GM04503 (cell line): Measurements from ENCODE around the gene BRCA2.
A peak's percentile ranks its signal among the peaks of the same experiment; 100 is the strongest.

Experiments
- DNase-seq: peaks from one replicate; pipeline ENCODE4 v3.0.0-alpha.2; 2012; ENCODE audit warnings: low read depth

BRCA2 gene, protein sequence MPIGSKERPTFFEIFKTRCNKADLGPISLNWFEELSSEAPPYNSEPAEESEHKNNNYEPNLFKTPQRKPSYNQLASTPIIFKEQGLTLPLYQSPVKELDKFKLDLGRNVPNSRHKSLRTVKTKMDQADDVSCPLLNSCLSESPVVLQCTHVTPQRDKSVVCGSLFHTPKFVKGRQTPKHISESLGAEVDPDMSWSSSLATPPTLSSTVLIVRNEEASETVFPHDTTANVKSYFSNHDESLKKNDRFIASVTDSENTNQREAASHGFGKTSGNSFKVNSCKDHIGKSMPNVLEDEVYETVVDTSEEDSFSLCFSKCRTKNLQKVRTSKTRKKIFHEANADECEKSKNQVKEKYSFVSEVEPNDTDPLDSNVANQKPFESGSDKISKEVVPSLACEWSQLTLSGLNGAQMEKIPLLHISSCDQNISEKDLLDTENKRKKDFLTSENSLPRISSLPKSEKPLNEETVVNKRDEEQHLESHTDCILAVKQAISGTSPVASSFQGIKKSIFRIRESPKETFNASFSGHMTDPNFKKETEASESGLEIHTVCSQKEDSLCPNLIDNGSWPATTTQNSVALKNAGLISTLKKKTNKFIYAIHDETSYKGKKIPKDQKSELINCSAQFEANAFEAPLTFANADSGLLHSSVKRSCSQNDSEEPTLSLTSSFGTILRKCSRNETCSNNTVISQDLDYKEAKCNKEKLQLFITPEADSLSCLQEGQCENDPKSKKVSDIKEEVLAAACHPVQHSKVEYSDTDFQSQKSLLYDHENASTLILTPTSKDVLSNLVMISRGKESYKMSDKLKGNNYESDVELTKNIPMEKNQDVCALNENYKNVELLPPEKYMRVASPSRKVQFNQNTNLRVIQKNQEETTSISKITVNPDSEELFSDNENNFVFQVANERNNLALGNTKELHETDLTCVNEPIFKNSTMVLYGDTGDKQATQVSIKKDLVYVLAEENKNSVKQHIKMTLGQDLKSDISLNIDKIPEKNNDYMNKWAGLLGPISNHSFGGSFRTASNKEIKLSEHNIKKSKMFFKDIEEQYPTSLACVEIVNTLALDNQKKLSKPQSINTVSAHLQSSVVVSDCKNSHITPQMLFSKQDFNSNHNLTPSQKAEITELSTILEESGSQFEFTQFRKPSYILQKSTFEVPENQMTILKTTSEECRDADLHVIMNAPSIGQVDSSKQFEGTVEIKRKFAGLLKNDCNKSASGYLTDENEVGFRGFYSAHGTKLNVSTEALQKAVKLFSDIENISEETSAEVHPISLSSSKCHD (N-terminal part only)

DNA sequence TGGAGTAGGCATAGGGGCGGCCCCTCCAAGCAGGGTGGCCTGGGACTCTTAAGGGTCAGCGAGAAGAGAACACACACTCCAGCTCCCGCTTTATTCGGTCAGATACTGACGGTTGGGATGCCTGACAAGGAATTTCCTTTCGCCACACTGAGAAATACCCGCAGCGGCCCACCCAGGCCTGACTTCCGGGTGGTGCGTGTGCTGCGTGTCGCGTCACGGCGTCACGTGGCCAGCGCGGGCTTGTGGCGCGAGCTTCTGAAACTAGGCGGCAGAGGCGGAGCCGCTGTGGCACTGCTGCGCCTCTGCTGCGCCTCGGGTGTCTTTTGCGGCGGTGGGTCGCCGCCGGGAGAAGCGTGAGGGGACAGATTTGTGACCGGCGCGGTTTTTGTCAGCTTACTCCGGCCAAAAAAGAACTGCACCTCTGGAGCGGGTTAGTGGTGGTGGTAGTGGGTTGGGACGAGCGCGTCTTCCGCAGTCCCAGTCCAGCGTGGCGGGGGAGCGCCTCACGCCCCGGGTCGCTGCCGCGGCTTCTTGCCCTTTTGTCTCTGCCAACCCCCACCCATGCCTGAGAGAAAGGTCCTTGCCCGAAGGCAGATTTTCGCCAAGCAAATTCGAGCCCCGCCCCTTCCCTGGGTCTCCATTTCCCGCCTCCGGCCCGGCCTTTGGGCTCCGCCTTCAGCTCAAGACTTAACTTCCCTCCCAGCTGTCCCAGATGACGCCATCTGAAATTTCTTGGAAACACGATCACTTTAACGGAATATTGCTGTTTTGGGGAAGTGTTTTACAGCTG is at the start of gene BRCA2, which contains the start of gene ZAR1L:
Gene BRCA2, plus strand, starts transcription at position 271 of the 790 bp plus-strand sequence. CDS start 953 bp downstream, outside the sequence.
Gene ZAR1L, minus strand, starts transcription at position 126 of the 790 bp plus-strand sequence. CDS start 3,438 bp downstream, outside the sequence.
- no peak for DNase-seq

DNA sequence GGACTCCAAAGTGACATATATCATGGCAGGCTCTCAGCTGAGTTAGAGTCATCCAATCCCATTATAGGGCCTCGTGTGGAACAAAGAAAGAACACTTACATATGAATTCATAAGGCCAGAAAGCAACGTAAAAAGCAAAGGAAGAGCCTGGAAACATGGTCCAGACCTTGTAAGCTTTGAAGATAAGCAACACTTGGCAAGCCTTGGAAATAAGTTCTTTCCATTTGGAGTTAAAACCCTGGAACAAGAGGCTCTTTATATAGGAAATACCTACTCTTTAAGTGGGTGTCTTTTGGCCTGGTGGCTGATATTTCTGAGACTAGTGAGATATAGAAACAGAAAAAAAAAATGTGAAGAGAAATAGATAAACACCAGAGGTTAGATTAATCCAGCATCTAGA is 49.6 kb upstream of the BRCA2 start:
- DNase-seq, result no peak

DNA sequence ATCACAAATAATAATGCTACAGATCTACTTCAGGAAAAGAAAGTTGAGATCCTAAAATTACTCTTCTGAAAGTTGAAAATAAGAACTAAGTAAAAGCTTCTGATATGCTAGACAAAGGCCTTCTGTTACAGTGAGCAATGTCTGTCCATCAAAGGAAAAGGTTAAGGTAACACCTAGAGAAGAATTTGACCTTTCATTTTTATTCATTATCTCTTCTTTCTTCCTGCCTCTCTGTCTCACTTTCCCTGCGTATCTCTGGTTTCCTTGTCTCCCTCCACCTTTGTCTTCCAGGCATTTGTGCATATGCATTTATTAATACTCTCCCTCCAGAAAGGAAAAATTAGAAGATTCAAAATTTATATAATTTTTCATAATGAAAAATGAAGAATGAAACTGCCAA is 49.2 kb upstream of the BRCA2 start:
- no peak for DNase-seq

DNA sequence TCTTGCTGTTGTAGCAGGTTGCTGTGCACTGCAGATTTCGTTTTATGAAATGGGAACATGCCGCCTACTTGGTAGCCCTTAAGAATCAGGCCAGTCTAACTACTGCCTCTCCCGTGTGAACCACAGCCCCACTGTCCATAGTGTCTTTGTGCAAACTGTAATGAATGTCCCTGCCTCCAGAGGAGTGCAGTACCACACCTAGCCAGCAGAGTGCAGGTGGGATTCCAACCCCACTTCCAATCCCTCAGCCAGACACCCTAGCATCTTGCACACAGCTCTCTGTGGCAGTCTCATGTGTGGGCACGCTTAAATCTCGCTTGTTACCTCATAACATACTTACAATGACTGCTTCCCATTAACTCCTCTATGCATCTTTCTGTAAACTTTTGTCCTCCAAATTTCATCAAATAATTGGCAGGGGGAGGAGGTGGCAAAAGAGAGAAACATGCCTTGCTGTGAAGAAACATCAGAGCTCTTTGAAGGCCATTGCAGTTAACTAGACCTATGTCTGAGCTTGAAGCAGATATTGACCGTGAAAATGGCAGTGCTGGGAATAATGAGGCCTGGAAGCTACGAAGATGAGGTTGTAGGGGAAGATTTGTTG is 47.4 kb upstream of the BRCA2 start:
- no peak for DNase-seq

DNA sequence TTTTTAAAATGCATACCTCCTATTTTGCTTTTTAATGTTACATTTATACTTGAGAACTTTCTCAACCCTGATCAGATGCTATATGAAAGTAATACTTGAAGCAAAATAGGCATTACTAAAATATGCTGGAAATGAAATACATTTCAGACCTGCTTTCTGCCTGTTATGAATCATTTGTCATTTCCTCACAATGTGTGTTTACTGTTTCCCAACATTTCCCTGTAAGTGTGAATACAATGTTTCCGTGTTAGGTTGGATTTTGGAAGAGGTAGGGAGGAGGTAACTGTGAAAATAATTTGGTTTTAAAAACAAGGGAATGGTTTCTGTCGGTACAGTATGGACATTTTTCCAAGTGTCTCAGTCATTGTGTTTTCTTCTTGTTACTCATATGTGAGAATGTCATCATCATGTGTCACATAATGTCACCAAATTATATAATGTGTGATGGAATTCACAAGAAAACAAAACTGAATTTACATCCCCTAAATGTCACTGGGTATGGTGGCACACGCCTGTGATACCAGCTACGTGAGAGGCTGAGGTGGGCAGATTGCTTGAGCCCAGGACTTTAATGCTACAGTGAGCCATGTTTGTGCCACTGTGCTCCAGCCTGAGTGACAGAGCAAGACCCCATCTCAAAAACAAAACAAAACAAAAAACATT is 43.2 kb upstream of the BRCA2 start:
- DNase-seq, result no peak

DNA sequence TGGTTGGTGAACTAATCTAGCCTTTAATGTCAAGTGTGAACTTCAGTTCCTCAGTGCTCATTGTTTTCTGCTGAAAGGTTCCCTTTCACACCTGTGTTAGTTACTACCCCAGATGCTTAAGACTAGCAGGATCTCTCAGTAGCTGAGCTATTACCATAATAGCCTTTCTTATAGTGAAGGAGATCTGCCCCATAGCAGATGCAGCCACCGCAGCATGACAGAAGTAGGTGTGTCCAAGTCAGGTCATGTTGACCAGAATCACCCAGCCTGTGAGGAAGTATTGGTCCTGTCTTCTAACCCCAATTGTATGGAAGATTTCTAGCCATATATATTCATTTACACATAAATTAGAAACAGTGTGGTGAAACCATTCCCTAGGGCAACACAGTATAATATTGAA is 37.5 kb upstream of the BRCA2 start:
- no peak for DNase-seq

DNA sequence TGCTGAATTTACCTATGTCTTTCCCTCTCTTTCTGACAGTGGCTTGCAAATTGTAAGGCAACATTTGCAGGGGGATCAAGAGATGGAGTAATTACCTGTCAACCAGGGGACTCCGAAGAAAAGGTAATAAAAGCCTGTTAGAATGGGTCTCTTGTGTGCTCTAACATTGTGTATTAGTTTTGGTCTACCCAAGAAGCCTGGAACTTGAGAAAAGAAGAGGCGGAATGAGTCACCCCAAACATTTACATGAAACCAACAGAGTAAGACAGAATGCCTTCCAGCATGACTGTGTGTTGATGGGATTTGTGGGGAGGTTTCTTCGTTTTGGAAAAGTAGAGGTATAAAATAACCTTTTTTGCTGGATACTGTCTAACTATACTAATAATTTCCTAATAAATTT is 36.9 kb upstream of the BRCA2 start:
- DNase-seq, result no peak

DNA sequence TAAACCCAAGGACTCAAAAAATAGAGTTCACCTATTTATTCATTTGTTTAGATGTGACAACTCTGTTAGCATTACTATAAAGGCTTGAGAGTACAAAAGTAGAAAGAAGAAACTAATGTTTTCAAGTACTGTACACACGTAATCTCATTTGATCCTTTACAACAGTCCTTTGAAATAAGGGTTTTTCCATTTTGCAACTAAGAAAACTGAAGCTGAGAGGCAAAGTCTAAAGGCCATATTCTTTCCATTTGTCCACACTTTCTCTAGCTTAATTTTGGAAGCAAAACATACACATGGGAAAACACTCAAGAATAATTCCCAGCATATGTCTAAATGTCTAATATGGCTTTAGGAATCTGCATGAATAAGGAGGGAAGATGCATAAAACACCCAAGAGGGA is 34.2 kb upstream of the BRCA2 start:
- DNase-seq, result no peak

DNA sequence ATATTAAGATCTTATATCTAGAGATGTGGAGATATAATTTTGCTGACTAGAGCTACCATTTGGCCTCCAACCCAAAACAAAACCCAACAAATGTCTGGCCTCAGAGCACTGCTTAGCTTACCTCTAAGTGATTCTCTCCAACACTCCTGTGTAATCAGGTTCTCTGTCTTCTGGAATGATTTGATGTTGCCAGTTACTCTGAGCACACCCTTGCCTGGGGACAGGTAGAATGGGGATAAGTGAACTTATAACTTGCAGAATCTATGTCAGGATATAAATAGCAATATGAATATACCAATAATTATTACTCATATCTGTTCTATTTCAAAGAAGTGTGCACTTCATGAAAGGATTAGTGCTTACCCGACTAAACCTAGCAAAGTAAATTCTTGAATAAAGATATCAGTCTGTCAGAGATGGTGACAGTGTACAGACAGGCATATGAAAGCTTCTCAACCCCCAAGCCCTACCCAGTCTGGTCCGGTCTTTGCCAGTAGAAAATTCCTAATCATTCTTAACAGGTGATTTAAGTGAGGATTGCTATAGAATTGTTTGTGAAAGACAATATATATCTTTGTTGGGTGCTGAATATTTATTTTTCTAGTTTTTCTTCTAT is 33.1 kb upstream of the BRCA2 start:
- DNase-seq, result no peak

DNA sequence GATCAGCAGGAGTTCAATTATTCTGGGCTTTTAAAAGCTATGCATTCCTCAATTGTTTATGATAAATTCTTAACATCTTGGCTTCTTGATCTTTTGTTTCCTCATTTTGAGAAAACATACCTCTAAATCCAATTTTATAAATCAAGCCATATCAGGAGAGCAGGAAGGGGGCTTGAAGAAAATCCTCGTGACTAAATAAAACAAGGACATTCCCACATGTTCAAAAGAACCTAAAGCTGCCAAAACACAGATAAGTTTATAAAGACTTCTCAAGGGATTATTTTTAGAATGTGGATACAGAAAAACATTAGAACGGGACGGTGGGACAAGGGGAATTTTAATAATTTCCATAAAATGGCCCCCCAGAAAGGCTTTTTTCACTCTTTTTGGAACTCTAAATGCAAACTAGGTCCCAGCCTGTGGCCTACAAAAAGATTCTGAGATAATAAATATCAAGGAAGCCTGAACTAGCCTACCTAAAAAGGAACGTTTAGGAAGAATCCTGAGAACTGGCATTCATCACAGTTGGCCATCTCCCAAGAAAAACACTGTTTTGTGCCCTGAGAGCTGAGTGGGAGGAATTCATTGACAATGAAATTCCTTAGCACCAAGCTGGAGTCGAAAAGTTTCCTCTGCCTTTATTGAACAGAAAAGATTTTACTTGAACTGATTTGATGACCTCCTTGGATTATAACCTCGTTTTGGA is 30.2 kb upstream of the BRCA2 start:
- DNase-seq, result peak; percentile 21

DNA sequence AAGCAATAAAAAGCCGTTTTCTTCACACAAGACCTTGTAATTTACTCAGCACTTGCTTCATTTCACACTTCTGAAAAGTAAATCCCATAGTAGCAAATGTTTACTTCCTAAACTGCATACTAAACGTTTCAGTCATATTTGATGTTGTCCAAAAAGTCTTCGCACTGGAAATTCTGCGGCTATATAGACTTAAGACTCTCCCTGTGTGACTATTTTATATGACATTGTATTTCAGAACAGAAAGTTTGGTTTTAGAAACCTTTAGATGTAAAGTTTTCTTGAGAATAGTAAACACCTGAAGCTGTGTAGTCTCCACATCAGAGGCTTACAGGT is 29.7 kb upstream of the BRCA2 start:
- DNase-seq, result no peak

DNA sequence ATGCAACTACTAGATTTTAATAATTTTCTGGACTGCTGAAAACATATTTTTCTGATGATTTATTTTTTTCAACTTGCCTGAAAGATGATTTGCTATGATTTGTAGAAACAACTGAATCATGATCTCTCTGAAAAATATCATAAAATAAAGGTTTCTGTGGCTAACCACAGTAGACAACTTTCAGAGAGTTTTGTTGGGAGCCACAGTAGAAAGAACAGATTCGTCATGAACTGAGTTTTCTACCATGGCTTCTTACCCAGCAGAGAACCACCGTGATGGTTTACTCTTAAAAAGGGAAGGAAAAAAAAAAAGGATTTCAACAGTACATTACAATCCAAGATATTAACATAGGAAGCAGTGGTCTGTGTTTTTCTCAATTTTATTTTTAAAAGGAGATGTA is 18.1 kb upstream of the BRCA2 start:
- DNase-seq, result no peak

DNA sequence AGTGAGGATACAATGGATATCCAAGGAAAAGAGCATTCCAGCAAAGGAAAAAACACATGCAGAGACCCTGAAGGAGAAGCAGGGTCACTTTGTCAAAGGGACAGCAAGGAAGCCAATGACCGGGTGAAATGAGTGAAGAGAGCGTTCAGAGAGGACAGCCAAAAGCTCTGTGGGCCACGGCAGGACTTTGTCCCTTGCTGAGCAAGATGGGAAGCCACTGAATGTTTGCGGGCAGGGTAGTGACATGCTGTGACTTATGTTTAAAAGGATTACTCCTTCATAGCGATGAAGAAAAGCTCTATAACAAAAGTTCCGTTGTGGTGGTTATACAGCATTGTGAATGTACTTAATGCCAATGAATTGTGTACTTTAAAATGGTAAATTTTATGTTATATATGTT is 16.6 kb upstream of the BRCA2 start:
- DNase-seq, result no peak

DNA sequence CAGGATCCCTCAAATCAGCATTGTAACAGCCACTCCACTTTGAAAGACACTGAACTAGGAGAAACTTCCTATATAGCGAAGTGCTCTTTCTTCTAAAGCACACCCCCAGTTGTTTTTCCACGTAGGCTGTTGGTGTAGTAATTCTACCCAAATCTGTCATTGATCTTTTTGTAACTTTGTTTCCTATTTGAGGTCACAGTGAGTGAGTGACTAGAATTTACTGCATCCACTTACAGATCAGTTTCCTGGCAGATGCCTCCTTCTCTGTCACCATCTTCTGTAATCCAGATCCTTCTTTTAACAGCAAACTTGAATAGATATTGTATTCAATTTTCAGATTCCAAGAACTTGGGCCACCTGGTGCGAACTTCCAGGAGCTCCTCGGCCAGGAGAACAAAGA is 15.4 kb upstream of the BRCA2 start:
- DNase-seq, result no peak

DNA sequence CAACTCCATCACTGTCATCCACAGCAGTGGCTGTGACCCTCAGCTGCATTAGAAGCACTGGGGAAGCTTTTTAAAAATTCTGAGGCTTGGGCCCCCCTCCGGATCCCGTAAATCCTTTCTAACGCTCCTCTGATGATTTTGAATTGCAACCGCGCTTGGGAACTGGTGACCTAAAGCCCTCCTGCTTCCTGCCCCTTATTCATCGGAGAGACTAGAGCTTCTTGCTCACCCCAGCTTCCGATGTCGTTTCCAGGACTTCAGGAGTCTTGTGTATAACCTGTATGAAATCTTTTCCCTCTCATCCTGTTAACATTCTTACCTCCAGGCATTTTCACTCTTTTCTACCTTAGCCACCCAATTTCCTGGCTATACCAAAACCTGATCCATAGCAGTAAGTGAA is 14.9 kb upstream of the BRCA2 start:
- no peak for DNase-seq

DNA sequence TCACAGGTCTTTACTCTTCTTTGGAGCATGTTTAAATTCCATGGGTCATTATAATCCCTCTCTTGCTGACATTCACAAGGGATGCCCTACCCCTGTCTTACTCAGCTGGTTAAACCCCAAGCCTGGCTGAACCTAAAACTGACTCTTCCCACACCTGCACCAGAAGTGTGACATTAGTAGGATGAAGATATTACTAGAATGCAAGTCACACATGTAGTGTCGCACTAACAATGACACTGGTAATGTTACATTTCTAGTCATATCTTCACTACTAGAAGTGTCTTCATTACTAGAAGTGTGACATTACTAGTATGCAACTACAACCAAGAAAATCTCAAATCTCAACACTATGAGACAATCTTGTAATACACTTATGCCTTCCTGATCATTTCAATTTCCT is 14.4 kb upstream of the BRCA2 start:
- no peak for DNase-seq

DNA sequence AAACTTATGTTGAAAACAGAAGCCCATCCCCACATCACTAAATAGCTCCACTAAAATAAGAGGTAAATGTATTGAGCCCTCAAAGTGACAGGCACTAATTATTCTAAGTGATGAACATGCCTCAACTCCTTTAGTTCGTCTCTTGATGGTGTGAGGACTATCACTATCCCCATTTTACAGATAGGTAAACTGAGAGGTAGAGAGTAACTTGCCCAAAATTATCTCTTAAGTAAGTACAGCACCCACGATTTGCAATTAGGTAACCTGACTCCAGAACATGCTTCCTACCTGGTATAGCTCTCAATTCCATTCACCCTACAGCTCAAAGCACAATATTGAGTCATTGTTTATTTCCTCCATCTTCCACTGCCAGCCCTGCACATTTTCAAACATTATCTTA is 12.8 kb upstream of the BRCA2 start:
- DNase-seq, result no peak

DNA sequence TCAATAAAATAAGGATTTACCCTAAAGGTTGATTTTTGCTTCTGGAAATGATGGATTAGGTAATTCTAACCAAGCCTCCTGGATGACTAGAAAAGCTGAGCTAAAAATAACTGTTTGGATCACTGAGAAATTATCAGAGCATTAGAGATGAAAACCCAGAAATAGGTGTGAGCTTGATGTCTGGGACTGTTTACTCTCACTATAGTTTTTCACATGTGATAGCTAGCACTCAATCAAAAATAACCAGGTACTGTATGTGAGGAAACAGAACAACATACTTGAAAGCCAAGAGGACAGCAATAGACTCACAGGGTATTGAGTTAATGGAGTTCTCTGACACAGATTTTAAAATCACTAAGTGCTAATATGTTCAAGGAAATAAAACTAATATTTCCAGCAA is 9.7 kb upstream of the BRCA2 start:
- no peak for DNase-seq

DNA sequence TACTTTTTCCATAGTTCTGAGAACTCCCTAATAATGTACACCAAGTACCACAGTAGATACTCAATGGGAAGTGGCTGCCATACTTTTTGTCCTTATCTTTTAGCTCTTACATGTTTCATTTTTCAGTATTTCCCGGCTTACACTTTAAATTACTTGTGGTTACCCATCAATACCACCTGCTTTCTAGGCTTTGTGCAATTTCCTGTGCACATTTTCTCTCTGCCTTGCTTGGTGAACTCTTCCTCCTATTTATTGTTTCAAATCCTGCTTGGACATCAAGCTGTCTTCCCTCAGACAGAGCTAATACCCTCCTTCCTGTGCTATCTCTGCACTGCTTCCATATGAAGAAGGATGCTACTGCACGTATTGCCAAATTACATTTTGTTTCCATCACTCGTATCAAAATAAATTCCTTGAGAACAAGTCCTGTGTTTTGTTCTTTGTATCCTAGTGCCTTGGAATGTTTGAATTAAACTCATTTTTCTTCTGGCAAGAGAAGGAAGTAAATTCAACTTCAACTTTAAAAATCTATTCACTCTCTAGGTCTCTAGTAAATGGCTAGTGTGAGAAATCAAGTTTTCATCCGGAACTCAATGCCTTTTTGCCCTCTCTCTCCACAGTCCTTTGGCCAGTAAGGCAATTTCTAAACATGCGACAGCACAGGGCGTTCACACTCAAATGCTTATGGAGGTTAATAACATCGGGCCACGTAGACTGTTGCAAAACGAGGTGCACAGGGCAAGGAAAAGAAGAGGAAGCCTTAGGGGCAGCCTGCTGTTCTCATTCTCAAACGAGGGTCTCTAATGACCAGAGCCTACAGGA is 5.8 kb upstream of the BRCA2 start:
- no peak for DNase-seq
